HG02759 (cell line): ENCODE data around the gene DIP2B.
"Not testable (repeated sequence)": the region's sequence is repeated elsewhere in the genome, so short reads cannot be mapped to it uniquely, and the experiment has no call there.

ENCODE experiments used
- ATAC-seq: cut with Tn5 transposase; IDR thresholded peaks from one replicate; pipeline ENCODE4 v1.9.1; 2021; ENCODE audit warnings: mild to moderate bottlenecking, moderate library complexity; ENCODE audit not compliant: unreplicated experiment

DIP2B gene

DNA sequence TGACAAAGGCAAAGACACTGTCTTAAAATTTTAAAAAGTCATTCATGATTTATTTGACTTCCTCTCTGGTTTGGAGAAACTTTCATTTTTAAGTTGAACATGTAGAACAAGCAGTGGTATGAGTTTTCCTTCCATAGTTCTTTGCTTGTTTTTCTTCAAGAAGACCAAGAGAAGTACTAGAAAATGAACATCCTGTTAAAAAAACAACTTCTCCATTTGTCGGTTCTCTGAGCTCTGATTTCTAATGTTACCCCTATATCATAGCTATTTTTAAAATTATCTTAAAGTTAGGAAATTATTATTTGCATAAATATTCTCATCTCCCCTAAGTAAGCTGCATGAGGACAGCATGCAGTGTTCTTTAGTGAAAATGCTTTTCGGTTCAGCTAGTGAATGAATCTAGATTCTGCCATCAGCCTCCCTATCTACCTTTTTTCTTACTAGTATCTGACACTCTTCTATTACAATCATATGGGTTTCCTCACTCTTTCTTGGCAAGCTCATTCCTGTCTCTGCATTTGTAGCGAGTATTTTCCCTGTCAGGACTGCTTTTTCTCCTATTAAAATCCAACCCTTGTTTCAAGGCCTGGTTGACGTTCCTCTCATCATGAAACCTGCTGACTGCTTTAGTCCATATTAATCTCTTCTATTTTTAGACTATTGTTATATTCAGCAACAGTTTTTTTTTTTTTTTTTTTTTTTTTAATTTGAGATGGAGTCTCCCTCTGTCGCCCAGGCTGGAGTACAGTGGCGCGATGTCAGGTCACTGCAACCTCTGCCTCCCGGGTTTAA lies 15.8 kb downstream of the DIP2B start:
- no peak for ATAC-seq

DNA sequence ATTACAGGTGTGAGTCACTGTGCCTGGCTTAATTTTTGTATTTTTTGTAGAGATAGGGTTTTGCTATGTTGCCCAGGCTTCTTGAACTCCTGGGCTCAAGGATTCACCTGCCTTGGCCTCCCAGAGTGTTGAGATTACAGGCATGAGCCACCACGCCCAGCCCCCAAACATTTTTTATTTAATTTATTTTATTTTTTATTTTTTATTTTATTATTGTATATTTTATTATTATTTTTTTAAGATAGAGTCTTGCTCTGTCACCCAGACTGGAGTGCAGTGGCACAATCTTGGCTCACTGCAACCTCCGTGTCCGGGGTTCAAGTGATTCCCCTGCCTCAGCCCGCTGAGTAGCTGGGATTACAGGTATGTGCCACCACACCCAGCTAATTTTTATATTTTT lies 17.0 kb downstream of the DIP2B start:
- not testable (repeated sequence) for ATAC-seq

DNA sequence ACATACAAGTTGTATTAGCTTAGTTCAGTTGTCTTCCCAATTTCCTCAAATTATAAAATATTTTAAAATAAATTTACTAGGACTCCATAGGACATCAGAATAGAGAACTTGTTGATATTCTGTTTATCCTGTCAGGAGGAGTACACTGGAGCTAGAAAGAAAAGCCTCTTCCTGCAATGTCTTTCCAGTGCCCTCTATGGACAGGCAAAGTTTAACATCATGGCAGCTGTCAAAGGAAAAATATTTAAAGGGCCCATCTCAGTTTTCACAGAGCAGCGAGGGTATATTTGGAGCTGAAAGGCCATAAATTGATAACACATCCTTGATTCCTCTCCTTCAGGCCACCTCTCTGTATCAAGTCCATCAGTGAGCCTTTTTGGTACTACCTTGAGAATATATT lies 19.0 kb downstream of the DIP2B start:
- no peak for ATAC-seq

DNA sequence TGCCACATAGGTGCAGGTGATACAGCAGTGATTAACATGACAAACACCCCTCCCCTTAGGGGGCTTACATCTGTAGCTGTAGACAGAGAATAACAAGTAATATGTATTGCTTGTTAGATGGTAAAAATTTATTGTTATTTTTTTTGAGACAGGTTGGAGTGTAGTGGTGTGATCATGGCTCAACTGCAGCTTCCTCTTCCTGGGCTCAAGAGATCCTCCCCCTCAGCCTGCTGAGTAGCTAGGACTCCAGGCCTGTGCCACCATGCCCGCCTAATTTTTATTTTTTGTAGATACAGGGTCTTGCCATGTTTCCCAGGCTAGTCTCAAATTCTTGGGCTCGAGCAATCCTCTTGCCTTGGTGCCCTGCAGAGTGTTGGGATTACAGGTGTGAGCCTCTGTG lies 19.8 kb downstream of the DIP2B start:
- ATAC-seq, result no peak

DNA sequence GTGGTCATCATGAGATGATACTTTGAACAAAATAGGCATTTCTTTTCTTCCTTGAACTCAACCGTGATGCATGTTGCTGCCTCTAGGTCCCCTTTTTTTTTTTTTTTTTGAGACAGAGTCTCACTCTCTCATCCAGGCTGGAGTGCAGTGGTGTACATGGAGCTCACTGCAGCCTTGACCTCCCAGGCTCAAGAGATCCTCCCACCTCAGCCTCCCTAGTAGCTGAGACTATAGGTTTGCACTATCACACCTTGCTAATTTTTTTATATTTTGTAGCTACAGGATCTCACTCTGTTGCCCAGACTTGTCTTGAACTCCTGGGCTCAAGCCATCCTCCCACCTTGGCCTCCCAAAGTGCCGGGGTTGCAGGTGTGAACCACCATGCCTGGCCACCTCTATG lies 20.6 kb downstream of the DIP2B start:
- ATAC-seq, result no peak

DNA sequence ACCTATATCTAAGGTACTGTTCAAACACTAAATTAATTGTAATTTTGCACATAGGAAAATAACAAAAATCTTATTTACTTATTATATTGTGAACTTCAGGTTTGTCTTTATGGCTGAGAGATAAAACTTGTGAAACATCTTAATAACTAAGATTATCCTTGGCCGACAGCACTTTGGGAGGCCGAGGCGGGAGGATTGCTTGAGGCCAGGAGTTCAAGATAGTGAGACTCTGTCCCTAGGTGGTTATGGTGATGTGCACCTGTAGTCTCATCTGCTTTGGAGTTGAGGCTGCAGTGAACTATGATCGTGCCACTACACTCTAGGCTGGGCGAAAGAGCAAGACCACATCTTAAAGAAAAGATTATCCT lies 22.6 kb downstream of the DIP2B start:
- ATAC-seq, result no peak

DNA sequence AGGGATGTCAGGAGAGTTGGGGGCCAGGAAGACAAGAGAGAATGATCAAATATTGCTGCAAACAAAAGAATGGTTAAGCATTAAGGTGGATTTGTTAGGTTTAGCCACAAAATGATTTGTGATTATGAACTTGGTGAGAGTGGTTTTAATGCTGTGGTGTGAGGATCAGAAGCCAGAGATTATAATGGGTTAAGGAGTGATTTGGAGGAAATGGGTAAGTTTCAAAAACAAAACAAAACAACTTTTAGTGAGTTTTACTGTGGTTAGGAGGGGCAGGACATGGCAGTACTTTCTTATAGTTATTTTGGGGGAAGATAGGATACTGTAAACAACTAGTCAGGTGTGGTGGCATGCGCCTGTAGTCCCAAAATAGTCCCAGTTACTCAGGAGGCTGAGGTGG lies 24.0 kb downstream of the DIP2B start:
- ATAC-seq, result no peak

DNA sequence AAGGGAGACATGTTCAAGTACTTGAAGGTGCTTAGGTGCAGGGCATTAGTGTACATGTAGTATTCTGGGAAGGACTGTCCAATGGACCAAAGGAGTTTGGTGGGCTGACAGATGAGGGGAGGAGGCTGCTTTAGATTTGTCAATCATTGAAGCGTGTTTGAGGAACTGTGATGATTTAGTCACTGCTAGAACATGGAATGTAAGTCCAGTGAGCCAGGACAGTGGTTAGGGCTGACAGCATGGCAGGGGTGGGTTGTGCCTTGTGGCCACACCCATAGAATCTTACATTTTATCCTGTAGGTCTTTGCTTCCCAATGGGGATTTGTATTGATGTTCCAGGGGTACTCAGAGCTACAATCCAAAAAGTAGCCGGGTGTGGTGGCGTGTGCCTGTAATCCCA lies 24.6 kb downstream of the DIP2B start:
- ATAC-seq, result no peak

DNA sequence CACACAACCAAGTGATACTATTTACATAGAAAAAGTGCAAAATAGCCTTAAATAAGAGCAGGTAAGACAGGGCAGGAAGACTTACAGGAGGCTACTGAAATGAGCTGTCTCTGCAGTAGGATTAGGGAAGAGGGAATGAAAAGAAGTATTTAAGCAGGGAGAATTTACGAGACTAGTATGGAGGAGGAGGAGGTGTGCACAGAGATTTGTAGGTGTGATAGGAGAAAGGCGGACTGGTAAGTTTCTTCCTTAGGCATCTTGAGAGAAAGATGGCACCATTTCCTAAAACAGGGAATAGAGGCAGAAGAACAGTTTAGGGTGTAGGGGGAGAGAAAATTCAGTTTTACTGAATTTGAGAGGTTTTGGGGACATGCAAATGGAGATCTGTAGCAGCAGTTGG lies 25.7 kb downstream of the DIP2B start:
- no peak for ATAC-seq

DNA sequence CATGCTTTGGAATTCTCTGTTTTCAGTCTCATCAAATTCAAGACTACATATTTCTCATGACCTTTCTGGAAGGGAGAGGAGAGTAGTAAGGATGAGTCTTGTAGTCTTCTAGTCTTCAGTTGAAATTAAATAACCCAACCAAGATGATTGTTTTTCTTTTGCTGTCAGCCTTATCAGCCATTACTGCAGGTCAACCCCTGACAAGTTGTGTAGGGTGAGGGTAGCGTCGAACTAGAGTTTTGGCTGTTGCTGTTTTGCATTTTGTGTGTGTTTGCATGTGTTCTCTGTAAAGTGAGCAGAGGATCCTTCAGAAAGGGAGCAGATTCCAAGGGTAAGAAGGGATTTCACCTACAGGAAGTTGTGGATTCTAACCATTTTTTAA lies 28.4 kb downstream of the DIP2B start:
- ATAC-seq, result no peak

DNA sequence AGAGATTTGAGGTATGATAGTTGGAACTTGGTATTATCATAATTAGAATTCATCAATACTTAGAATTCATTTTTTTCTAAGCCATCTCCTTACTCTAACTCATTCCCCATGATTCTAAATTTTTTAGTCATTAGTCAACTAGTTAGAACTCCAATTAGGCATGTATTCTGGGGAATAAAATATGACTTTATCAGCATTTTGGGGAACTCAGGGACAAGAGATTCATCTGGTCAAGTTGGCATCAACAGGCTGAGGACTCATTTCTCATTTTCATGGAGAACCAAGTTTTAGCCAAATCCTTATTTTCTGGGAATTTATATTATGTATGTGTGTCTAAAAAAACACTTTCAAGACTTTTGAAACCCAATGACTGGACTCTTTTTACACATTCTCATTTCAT lies 29.2 kb downstream of the DIP2B start:
- no peak for ATAC-seq

DNA sequence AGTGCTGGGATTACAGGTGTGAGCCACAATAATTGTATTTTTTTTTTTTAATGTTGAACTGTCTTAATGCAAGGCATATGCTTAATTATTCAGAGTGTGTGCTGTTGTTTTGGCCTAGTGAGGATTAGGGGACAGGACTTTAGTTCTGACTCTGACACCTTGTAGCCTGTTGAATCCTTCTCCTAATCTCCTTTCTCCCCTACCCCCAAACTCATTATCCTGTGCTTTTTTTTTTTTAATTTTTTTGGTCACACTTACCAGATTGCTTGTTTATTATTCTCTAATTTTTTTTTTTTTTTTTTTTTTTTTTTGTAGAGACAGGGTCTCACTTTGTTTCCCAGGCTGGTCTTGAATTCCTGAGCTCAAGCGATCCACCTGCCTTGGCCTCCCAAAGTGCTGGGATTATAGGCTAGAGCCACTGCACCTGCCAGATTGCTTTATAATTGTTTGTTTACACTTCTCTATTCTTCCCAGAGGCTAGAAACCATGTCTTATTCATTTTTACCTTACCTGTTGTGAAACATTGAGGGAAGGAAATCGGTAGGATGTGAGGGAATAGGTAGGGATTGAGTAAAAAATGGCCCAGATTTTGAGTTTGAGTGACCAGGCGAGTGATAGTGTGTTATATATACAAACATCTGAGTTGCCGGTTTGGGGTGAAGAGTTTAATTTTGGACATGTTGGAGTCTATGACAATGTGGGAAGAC lies 32.2 kb downstream of the DIP2B start:
- ATAC-seq, result no peak

DNA sequence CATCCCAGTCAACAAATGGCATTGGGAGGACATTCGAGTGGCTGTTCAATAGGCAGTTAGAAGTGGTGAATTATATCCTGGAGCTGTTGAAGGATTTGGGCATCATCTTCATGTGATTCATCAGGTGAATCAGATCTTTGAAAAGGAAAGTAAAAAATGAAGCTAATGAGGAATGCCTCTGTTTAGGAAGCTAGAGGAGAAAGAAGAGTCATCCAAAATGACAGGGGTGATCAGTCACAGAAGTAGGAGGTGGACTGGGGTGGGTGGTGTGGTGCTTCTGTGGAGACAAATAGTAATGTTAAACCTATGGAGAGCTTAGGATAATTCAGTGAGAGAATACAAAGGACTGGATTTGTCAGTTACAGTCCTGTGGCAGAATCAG lies 32.7 kb downstream of the DIP2B start:
- ATAC-seq, result no peak

DNA sequence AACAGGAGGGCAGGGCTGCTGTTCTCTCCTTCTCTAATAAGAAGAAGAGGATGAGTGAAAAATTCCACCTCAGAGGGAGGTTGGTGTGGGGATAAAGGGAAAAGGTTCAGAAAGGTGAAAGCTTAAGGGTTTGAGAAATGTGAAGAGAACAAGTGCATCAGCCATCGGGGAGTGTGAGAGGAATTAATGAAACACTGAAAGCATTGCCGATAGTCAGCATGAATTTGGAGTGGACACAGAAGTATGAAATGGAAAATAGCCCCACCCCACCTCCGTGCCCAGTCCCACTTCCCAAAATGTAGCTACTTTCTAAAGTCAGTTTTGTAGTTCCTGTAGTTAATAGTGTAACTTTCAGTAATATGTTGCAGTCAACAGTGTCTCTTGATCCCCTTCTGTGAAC lies 33.4 kb downstream of the DIP2B start:
- no peak for ATAC-seq

DNA sequence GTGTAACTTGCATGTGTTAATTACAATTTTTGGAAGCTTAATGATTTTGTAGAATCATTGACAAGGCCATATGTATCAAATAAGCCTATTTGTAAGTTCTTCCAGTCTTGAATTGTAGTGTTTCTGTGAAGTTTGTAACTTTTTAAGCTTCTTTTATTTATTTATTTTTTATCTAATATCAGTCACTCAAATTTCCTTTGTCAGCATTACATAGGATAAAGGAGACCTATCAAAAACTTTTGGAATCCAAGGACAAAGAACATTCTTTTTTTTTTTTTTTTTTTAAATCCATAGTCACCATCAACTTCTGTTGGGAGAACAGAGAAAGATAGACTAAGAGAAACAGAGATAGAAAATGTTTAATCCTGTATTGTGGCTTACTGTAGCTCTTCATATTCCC lies 36.4 kb downstream of the DIP2B start:
- no peak for ATAC-seq

DNA sequence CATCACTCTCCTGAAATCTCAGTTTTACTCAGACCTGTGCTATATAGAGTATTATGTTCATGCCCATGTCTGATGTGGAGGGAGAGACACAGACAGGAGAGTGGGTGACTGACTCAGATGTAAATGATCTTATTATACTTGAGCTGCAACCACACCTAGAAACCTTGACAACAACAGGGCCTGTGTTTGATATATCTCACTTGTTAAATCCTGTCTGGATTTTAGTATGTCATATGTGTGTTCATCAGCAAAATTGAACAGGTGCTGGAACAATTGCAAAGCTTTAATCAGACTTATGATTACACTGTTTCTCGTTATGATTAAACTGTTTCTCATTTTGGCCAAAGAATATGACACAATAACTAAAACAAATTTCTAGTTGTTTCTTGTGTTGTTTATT lies 37.7 kb downstream of the DIP2B start:
- ATAC-seq, result no peak

DNA sequence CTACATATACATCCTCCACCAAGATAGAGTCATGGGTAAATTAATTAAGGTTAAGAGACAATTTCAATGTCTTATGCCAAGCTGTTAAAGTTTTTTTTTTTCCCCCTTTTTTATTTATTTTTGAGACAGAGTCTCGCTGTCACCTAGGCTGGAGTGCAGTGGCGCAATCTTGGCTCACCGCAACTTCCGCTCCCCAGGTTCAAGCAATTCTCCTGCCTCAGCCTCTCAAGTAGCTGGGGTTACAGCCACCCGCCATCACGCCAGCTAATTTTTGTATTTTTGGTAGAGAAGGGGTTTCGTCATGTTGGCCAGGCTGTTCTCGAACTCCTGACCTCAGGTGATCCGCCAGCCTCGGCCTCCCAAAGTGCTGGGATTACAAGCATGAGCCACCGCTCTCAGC lies 38.4 kb downstream of the DIP2B start:
- ATAC-seq, result not testable (repeated sequence)

DNA sequence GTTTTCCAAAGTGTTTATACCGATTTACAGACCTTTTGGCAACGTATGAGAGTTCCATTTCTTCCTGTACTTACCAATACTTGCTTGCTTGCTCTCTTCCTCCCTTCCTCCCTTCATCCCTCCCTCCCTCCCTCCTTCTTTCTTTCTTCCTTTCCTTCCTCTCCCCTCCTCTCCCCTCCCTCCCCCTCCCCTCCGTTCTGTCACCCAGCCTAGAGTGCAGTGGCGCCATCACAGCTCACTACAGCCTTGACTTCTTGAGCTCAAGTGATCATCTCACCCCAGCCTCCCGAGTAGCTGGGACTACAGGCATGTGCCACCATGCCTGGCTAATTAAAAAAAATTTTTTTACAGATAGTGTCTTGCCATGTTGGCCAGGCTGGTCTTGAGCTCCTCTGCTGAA lies 40.4 kb downstream of the DIP2B start:
- ATAC-seq, result no peak

DNA sequence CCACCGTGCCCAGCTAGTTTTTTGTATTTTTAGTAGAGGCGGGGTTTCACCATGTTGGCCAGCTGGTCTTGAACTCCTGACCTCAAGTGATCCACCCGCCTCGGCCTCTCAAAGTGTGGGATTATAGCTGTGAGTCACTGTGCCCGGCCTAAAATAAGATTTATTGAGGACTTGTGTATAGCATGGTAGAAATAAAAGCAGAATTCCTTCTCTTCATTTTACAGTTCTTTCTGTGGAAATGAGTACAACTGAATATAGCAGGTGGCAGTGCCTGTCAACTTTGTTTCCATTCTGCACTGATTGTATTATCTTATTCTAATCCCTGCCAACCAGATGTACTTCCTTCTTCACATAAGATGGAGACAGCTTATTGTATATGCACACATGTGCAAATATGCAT lies 41.0 kb downstream of the DIP2B start:
- ATAC-seq, result no peak

DNA sequence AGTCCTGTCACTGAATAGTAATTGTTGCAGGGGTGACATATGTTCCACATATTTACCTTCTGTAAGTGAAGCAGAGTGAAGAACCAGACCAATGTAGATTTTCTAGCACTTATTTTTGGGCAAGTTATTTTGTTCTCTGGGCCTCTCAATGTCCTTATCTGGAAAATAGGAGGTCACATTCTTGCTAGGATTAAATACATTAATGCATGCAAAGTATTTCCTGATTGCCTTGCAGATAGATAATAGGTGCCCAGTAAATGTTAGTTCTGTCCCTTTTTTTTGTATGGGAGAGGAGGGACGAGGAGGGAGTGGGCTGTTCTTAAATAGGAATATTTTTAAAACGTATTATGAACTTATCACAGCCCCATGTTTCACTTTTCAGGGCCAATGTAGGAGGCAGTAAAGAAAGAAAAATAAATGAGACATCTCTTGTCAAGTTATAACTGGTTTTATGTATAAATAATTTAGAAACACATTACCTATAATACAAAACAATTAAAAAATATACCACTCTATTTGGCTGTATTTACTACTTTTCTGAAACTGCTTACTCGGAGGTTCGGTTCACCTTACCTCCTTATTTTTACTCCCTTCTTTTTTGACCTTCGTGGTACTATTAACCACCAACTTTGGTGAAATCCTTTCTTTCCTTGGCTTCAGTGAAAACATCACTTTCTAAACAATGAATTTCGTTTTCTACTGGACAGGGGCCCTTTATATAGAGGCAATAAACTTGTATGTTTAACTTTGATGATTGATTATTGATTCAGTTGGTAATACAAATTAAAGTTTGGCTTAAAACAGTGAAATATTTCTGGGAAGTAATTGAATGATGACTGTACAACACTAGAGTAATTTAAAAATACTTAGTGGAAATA lies 41.9 kb downstream of the DIP2B start:
- ATAC-seq, result no peak

DNA sequence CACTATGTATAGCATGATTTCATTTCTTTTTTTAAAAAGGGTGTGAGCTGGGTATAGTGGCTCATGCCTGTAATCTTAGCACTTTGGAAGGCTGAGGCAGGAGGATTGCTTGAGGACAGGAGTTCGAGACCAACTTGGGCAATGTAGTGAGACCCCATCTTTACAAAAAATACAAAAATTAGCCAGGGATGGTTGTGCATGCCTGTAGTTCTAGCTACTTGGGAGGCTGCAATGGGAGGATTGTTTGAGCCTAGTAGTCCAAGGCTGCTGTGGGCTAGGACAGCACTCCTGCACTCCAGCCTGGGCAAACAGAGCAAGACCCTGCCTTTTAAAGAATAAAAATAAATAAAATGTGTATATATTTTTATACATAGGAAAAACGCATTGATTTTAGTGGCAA lies 43.0 kb downstream of the DIP2B start:
- no peak for ATAC-seq

DNA sequence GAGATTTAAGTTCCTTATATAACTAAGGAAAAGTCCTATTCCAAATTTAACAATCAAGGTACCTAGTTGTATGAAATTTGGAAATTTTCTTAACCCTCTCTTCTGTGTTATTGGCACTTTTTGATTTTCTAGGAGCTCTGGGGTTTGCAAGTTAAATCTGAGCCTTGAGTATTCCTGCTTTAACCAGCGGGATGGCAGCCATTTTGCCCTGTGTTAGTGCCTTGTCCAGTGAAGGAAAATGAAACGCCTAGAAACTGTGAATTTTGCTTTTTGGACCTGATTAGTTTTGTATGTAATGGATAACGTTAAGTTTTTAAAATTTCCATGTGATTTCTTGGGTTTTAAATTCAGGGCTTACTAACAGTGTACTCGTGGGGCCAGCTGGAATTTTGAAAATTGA lies 45.1 kb downstream of the DIP2B start:
- ATAC-seq, result no peak
